HG02943 (cell line): ENCODE measurements around the gene EXTL1.
"Not testable (repeated sequence)": the region's sequence is repeated elsewhere in the genome, so short reads cannot be mapped to it uniquely, and the experiment has no call there.

Experiments used
- ATAC-seq: cut with Tn5 transposase; IDR thresholded peaks from one replicate; pipeline ENCODE4 v1.9.1; 2021; ENCODE audit warnings: mild to moderate bottlenecking, low read depth, moderate library complexity; ENCODE audit not compliant: unreplicated experiment

Gene EXTL1, protein sequence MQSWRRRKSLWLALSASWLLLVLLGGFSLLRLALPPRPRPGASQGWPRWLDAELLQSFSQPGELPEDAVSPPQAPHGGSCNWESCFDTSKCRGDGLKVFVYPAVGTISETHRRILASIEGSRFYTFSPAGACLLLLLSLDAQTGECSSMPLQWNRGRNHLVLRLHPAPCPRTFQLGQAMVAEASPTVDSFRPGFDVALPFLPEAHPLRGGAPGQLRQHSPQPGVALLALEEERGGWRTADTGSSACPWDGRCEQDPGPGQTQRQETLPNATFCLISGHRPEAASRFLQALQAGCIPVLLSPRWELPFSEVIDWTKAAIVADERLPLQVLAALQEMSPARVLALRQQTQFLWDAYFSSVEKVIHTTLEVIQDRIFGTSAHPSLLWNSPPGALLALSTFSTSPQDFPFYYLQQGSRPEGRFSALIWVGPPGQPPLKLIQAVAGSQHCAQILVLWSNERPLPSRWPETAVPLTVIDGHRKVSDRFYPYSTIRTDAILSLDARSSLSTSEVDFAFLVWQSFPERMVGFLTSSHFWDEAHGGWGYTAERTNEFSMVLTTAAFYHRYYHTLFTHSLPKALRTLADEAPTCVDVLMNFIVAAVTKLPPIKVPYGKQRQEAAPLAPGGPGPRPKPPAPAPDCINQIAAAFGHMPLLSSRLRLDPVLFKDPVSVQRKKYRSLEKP

GRCh38 chr1:26021647-26022403 lies at the start of gene EXTL1:
EXTL1 (plus strand) TSS chr1:26021775; CDS start chr1:26022647, 872 bp downstream.
- ATAC-seq = no peak

DNA sequence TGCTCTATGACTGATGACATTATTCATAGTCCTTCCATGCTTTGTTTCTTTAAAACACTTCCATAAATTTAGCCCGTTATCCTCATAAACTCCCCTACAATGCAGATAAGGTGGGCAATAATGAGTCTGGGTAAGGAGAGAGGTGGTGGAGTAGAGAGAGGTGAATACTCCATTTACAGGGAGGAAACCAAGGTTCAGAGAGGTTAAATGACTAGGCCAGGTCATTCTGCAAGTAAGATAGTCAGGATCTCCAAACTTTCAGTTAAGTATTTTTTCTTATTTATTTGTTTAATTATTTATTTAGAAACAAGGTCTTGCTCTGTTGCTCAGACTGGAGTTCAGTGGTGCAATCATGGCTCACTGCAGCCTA lies 49.8 kb upstream of the EXTL1 start:
- no peak for ATAC-seq

DNA sequence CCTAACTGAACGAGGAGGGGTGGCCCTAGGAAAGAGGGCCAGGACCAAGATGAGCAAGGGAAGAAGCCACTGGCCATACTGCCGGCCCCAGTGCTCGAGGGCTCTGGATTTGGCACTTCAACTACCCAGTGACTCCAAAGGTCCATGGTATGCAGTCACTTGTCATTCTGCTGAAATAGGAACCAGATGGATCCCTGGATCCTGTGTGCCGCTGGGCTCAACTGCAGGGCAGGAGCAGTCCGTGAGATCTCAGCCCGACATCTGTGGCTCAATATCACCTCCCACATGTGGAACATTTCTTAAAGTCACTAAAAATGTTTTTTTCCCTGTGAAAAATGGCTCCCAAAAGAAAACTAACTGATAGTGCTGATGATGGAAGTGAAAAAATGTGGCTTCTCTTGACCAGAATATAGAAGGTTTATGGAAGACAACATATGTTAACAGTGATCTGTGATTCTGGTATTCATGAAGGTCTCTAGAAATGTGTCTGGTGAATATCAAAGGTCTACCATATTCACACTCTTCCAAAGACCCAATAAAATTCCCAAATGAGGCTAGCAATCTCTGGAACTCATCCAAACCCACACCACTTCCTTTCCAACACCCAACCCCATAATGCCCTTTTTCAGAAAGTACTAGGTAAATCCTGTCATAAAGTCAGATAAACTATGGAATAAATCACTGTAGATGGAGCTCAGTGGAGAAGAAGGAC lies 47.8 kb upstream of the EXTL1 start:
- ATAC-seq = no peak

GRCh38 chr1:25977801-25978200 lies 43.8 kb upstream of the EXTL1 start:
- ATAC-seq = no peak

DNA sequence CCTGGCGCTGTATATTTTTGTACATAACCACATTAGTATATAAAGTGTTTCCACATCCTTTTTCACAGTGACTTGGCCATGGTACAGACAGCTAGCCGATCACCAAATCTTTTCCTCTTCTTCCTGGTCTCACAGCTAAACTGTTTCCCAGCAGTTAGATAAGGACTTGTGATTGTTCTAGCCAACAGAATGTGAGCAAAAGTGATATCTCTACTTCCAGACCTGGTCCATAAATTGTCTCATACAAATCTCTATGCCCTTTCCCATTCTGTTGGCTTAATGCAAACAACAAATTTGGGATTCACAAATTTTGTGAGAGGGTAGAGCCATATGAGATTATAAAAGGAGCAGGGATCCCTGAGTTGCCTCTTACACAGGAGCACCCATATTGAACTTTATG lies 43.2 kb upstream of the EXTL1 start:
- ATAC-seq = no peak

DNA sequence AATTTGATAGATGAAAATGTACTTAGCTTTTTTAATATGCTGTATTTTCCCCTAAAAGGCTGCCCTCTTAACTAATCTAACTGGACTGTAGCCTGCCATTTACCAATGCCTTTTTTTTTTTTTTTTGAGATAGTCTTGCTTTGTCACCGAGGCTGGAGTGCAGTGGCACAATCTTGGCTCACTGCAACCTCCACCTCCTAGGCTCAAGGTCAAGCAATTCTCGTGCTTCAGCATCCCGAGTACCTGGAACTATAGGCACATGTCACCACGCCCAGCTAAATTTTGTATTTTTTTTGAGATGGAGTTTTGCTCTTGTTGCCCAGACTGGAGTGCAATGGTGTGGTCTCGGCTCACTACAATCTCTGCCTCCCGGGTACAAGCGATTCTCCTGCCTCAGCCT lies 42.4 kb upstream of the EXTL1 start:
- ATAC-seq = no peak

DNA sequence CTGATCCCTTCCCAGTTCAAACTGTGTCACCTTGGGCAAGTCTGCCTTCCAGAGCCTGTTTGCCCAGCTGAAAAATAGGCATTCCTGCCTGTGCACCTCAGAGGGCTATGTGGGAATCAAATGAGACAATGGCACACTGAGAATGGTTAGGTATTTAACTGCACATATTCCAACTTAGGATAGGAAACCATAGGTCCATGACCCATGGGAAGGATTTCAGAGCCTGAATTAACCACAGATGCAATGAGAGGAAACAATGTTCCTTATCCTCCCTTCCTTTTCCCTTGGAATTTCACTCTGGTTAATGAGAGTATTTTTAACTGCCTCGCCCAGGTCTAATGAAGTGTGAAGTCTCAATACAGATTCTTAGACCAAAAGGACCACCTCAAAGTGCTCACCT lies 36.4 kb upstream of the EXTL1 start:
- no peak for ATAC-seq

DNA sequence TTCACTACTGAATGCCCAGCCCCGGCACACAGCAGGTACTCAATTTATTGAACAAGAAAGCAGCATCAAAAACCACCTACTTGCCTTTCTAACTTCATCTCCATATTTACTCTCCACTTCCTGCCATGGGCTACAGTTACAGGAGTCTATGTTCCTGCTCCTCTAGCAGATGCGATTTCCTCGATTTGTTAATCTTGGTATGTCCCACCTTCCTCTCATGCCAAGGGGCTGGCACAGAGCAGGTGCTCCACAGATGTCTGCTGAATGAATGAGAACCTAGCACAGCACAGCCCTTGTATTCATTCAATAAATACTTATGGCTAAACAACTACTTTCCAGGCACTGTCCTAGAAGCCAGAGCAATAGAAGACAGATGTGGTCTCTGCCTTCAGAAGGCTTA lies 35.9 kb upstream of the EXTL1 start:
- no peak for ATAC-seq

DNA sequence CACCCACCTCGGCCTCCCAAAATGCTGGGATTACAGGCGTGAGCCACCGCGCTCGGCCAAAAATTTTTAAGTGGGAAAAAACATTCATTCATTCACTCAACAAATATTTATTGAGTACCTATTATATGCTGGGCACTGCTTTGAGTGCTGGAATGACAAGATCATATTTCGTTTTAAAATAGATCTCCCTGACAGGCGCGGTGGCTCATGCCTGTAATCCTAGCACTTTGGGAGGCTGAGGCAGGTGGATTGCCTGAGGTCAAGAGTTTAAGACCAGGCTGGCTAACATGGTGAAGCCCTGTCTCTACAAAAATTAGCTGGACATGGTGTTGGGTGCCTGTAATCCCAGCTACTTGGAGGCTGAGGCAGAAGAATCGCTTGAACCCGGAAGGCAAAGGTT lies 34.8 kb upstream of the EXTL1 start:
- ATAC-seq = not testable (repeated sequence)

DNA sequence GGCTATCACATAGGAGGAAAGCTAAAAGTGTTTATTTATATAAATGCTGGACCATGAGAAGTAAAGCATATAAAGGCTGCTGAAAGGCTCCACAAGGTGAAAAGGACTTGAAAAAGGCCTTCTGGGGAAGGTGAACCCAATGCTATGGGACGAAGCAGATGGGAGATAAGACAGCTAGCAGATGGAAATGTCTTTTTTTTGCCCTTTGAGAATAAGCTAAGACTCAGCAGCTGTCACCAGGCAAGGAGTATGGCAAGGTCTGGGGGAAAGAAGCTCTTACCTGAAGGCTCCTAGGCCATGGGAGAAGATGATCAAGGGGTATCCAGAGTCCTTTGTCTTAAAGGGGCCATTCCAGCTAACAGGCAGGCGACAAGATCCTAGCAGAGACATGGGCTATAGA lies 33.6 kb upstream of the EXTL1 start:
- ATAC-seq = no peak

GRCh38 chr1:25989440-25990234 lies 31.9 kb upstream of the EXTL1 start:
- no peak for ATAC-seq

DNA sequence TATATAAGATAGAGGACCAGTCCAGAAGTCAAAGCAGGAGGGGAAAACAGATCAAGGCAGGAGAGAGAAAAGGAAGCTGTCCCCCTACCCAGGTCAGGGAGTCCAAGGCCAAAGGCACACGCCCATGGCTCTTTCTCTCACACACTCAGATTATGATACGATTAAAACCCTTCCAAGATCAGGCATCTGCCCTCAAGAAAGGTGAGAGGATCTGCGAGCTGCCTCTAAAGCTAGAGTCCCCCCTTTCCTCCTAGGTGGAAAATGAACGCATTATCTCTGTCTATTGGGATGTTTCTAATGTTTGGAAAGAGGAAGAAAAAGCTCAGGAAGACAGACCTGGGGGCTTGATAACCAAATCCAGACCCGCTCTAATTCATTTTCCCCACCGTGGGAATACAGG lies 31.3 kb upstream of the EXTL1 start:
- no peak for ATAC-seq

GRCh38 chr1:25990702-25991395 lies 30.7 kb upstream of the EXTL1 start:
- ATAC-seq = no peak

GRCh38 chr1:25991937-25992688 lies 29.5 kb upstream of the EXTL1 start:
- no peak for ATAC-seq

- no peak for ATAC-seq
Measured at GRCh38 chr1:25992689-25993171, 28.8 kb upstream of the EXTL1 start.

DNA sequence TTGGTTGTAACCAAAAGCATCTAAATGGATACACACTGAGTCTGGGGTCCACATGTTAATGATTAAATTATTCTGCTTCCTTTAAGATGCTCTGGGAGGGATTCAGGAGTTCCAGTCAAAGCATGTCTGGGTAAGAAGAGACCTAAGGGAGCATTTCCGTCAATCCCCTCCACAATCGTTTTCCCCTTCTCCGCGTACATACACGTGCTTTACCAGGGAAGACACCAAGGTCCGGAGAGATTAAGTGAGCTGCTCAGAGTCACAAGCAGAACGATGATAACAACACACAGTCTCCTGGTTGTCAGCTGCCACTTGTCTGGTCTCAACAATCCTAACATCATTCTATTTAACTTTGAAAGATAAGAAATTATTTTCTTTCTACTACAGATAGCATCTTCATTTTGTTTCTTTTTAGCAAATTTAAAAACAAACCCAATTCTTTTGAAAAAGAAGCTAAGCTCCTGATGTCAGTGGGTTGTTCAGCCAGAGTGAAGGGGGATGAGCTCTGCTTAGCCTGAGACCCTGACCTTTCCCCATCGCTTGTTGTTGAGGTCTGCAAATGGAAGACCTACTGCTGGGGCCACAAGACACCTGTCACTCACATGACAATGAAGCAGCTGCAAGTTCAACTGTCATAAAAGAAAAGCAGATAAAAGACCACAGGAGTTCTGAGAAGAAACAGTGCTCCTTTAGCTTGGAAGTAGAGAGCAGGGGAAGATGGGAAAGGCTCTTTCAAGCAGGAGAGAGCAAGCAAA lies 28.2 kb upstream of the EXTL1 start:
- ATAC-seq = no peak

DNA sequence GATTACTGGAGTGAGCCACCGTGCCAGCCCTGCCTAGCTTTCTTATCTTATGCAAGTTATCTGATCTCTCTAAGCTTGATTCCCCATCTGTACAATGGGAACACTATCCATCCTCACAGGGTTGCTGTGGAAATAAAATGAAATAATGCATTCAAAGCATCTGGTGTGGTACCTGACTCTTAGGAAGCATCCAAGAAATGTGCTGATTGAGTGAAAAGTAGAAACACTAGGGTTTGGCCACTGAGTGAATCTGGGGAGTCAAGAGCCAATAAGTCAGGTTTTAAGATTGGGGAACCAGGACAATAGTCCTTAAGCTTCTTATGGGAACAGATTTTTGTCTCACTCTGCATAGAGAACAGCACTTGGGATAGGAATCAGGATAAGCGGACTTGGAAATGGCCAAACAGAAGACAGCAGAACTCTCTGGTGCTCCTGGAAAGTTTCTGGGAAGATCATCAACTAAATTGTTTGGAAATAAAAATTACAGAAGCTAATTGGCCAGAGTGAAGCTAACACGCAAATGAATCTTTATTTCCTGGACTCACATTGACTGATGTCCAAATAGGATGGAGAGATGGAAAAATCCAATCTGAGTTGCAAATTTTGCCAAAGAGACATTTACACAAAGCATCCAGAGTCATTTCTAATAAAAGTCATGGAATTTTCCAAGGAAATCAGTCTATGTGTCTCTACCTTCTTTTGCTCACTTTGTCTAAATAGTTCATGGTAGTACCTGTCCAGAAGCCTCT lies 27.0 kb upstream of the EXTL1 start:
- no peak for ATAC-seq
